GM18499 (cell line): Measurements from ENCODE around the gene GAL3ST1.

ENCODE experiments used
- ATAC-seq: cut with Tn5 transposase; IDR thresholded peaks from one replicate; pipeline ENCODE4 v1.9.1; 2021; ENCODE audit warnings: moderate number of reproducible peaks; ENCODE audit not compliant: insufficient read depth, unreplicated experiment

The GAL3ST1 gene

GRCh38 chr22:30539368-30539767 lies 35.1 kb downstream of the GAL3ST1 start:
- ATAC-seq: no peak

GRCh38 chr22:30538280-30538679 lies 36.2 kb downstream of the GAL3ST1 start:
- no peak for ATAC-seq

GRCh38 chr22:30537083-30537731 lies 37.3 kb downstream of the GAL3ST1 start:
- ATAC-seq: no peak

- ATAC-seq: no peak
These were observed 39.3 kb downstream of the GAL3ST1 start for GRCh38 chr22:30535182-30535581.

GRCh38 chr22:30531651-30532608 lies 42.5 kb downstream of the GAL3ST1 start:
- no peak for ATAC-seq

- no peak for ATAC-seq
These were observed 47.8 kb downstream of the GAL3ST1 start for GRCh38 chr22:30526656-30527055.

- no peak for ATAC-seq
These were observed 50.6 kb downstream of the GAL3ST1 start for GRCh38 chr22:30523646-30524489.

GRCh38 chr22:30521368-30522156 lies 52.9 kb downstream of the GAL3ST1 start:
- ATAC-seq: no peak

GRCh38 chr22:30519842-30520425 lies 54.5 kb downstream of the GAL3ST1 start:
- ATAC-seq: no peak

- no peak for ATAC-seq
These were observed 57.7 kb downstream of the GAL3ST1 start for GRCh38 chr22:30516731-30517130.

- no peak for ATAC-seq
These were observed 58.2 kb downstream of the GAL3ST1 start for GRCh38 chr22:30516273-30516672.

GRCh38 chr22:30514252-30514651 lies 60.2 kb downstream of the GAL3ST1 start:
- no peak for ATAC-seq

GRCh38 chr22:30513462-30513861 lies 61.0 kb downstream of the GAL3ST1 start:
- no peak for ATAC-seq

GRCh38 chr22:30511911-30512310 lies 62.6 kb downstream of the GAL3ST1 start:
- ATAC-seq: no peak

GRCh38 chr22:30511109-30511508 lies 63.4 kb downstream of the GAL3ST1 start:
- ATAC-seq: no peak

GRCh38 chr22:30508216-30508615 lies 66.2 kb downstream of the GAL3ST1 start:
- ATAC-seq: no peak

GRCh38 chr22:30507670-30508069 lies 66.8 kb downstream of the GAL3ST1 start:
- no peak for ATAC-seq

GRCh38 chr22:30506507-30506968 lies 67.9 kb downstream of the GAL3ST1 start:
- ATAC-seq: no peak
